ENCODE data around the gene CXXC4. TPM values are rescaled to one million over a fixed set of nuclear protein-coding genes. Genes with fewer than 3 reads are reported as not detected.

Gene CXXC4
- total and polyA plus RNA-seq, 2 experiments from 2014 or later, result 1.6 to 3.0 TPM

- TF ChIP-seq NANOG (IDR thresholded peaks at IDR 0.05; ENCODE audit: borderline replicate concordance), result no peak
These were observed 19.0 kb downstream of the CXXC4 start (continued) for GRCh38 chr4:104475652-104476051.

- no peak overlapping the region for H3K27ac Mint-ChIP-seq
- TF ChIP-seq CREB1 (CRISPR knock-in tag; IDR thresholded peaks at IDR 0.05; ENCODE audit: low read depth) (no peak), POLR2AphosphoS5 (IDR thresholded peaks at IDR 0.05; ENCODE audit: low read depth) (no peak), NANOG (IDR thresholded peaks at IDR 0.05; ENCODE audit: borderline replicate concordance) (no peak), EZH2phosphoT487 (IDR thresholded peaks at IDR 0.05; ENCODE audit: unreplicated experiment) (no peak)
- TF ChIP-seq, protein P1, sequence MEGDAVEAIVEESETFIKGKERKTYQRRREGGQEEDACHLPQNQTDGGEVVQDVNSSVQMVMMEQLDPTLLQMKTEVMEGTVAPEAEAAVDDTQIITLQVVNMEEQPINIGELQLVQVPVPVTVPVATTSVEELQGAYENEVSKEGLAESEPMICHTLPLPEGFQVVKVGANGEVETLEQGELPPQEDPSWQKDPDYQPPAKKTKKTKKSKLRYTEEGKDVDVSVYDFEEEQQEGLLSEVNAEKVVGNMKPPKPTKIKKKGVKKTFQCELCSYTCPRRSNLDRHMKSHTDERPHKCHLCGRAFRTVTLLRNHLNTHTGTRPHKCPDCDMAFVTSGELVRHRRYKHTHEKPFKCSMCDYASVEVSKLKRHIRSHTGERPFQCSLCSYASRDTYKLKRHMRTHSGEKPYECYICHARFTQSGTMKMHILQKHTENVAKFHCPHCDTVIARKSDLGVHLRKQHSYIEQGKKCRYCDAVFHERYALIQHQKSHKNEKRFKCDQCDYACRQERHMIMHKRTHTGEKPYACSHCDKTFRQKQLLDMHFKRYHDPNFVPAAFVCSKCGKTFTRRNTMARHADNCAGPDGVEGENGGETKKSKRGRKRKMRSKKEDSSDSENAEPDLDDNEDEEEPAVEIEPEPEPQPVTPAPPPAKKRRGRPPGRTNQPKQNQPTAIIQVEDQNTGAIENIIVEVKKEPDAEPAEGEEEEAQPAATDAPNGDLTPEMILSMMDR (conservative IDR thresholded peaks at IDR 0.05; ENCODE audit: low read depth in 2 of 2), result no peak
- Histone ChIP-seq H3F3A (replicated peaks; ENCODE audit: low read depth) (no peaks in the 10 kb centered on the region), H3K4me1 (ENCODE audit: insufficient read depth) (peaks cover 10% of the 10 kb centered on the region; the same call in 1 of the 2 replicates), H3K4me3 (no peak overlapping the region), H3K27me3 (ENCODE audit: insufficient read depth) (no peaks in the 10 kb centered on the region), H3K27ac (ENCODE audit: low read depth) (no peak overlapping the region), H2AFZ (no peak overlapping the region), H4K20me1 (replicated peaks; ENCODE audit: insufficient read depth) (no peaks in the 10 kb centered on the region), H3K36me3 (ENCODE audit: insufficient read depth) (no peaks in the 10 kb centered on the region), H3K9me2 (ENCODE audit: insufficient read depth) (no peaks in the 10 kb centered on the region), H3K79me2 (replicated peaks; ENCODE audit: insufficient read depth) (no peaks in the 10 kb centered on the region), H3K4me2 (no peak overlapping the region)
- peaks cover 27% of the 10 kb centered on the region for H3K4me1 Mint-ChIP-seq
- ATAC-seq (no peak), DNase-seq (ENCODE audit: low spot score) (no peak)
- no peaks in the 10 kb centered on the region for H3K27me3 Mint-ChIP-seq (ENCODE audit: insufficient read depth, low read depth, poor library complexity)
- no peaks in the 10 kb centered on the region for H3K9me3 Mint-ChIP-seq
- no peak overlapping the region for H3K4me3 Mint-ChIP-seq
- no peaks in the 10 kb centered on the region for H3K36me3 Mint-ChIP-seq (ENCODE audit: low read depth)
These were observed 21.9 kb downstream of the CXXC4 start for GRCh38 chr4:104472766-104473165.

DNA sequence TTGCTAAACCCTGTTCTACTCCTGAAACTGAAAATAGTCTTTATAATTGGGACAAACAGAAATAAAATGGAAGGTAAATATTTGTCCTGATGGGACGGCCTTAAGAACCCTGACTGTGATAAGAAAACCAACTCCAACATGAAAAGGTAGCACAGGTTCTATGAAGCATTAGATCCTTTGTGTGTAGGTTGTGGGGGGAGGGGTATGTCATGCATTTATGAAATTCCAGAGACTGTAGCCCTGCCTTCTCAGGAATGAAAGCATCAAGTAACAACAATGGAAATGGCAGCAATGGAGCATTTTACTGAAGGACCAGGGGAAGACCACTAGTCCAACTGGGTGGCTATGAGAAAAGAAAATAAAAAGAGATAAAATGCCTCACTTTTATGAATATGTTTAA, 23.9 kb downstream of the CXXC4 start:
- no peak overlapping the region for H3K4me3 ChIP-seq
- peak overlapping the region; percentile 82 for H3K27ac Mint-ChIP-seq
- H3K4me1 ChIP-seq (ENCODE audit: insufficient read depth), result peaks cover 7% of the 10 kb centered on the region; the same call in 1 of the 2 replicates
- no peak overlapping the region; the same call in 1 of the 2 replicates for H3K4me2 ChIP-seq
- ATAC-seq, result peak; percentile 32; the same call in 1 of the 3 replicates
- H3K27ac ChIP-seq (ENCODE audit: low read depth), result no peak overlapping the region
- H3K36me3 Mint-ChIP-seq (ENCODE audit: low read depth), result no peaks in the 10 kb centered on the region
- no peak overlapping the region for H3K4me3 Mint-ChIP-seq
- H3K36me3 ChIP-seq (ENCODE audit: insufficient read depth), result no peaks in the 10 kb centered on the region
- no peaks in the 10 kb centered on the region for H3K27me3 ChIP-seq (ENCODE audit: insufficient read depth)
- H3K79me2 ChIP-seq (replicated peaks; ENCODE audit: insufficient read depth), result no peaks in the 10 kb centered on the region
- no peaks in the 10 kb centered on the region for H3K27me3 Mint-ChIP-seq (ENCODE audit: insufficient read depth, low read depth, poor library complexity)
- H4K20me1 ChIP-seq (replicated peaks; ENCODE audit: insufficient read depth), result no peaks in the 10 kb centered on the region
- peak; percentile 68 for DNase-seq (ENCODE audit: low spot score)
- H2AFZ ChIP-seq, result no peak overlapping the region
- no peaks in the 10 kb centered on the region for H3F3A ChIP-seq (replicated peaks; ENCODE audit: low read depth)
- H3K9me3 Mint-ChIP-seq, result no peaks in the 10 kb centered on the region
- H3K4me1 Mint-ChIP-seq, result peaks cover 23% of the 10 kb centered on the region
- H3K9me2 ChIP-seq (ENCODE audit: insufficient read depth), result no peaks in the 10 kb centered on the region
- no peak for TF ChIP-seq ZNF331 (CRISPR knock-in tag; IDR thresholded peaks at IDR 0.05; ENCODE audit: low read depth)
- no peak for TF ChIP-seq EZH2 (IDR thresholded peaks at IDR 0.05; ENCODE audit: low read depth, unreplicated experiment)
- no peak for TF ChIP-seq REST (IDR thresholded peaks at IDR 0.05; ENCODE audit: unreplicated experiment)
- TF ChIP-seq, protein P1 (conservative IDR thresholded peaks at IDR 0.05; ENCODE audit: low read depth in 2 of 2), result no peak
- no peak for TF ChIP-seq NANOG (IDR thresholded peaks at IDR 0.05; ENCODE audit: borderline replicate concordance)
- no peak for TF ChIP-seq CREB1 (CRISPR knock-in tag; IDR thresholded peaks at IDR 0.05; ENCODE audit: low read depth)
